Liver (tissue), 9 donors: ENCODE results near the gene ABCC8. TPM values are rescaled to one million over a fixed set of nuclear protein-coding genes. Genes with fewer than 3 reads are reported as not detected.

Experiments
- DNase-seq: peaks from one replicate; pipeline ENCODE4 v3.0.0-alpha.2; 2017; ENCODE audit warnings: low spot score
- H3K27ac ChIP-seq, 2 donors: one replicate each; pipeline ENCODE4 v1.7.0; 2013; ENCODE audit warnings: inconsistent platforms in 2 of 2, low read length in 2 of 2, control low read depth in 1 of 2, low read depth in 1 of 2, mild to moderate bottlenecking in 1 of 2
- H3K27me3 ChIP-seq, 4 donors: one replicate each; pipeline versions ENCODE4 v1.6.1 to v1.7.0; 2013; ENCODE audit warnings: low read length in 3 of 4, inconsistent platforms in 1 of 4, mild to moderate bottlenecking in 1 of 4, moderate library complexity in 1 of 4; ENCODE audit not compliant: control insufficient read depth in 4 of 4, insufficient read depth in 4 of 4
- H3K36me3 ChIP-seq, 4 donors: one replicate each; pipeline versions ENCODE4 v1.6.1 to v1.7.0; 2013; ENCODE audit warnings: low read length in 3 of 4, mild to moderate bottlenecking in 3 of 4, low read depth in 1 of 4, moderate library complexity in 1 of 4; ENCODE audit not compliant: control insufficient read depth in 4 of 4, insufficient read depth in 3 of 4
- H3K4me1 ChIP-seq, 4 donors: one replicate each; pipeline versions ENCODE4 v1.6.1 to v1.7.0; 2013; ENCODE audit warnings: low read length in 3 of 4, mild to moderate bottlenecking in 3 of 4, moderate library complexity in 1 of 4; ENCODE audit not compliant: control insufficient read depth in 4 of 4, insufficient read depth in 4 of 4
- H3K4me3 ChIP-seq, 3 donors: one replicate each; pipeline versions ENCODE4 v1.6.1 to v1.7.0; 2013; ENCODE audit warnings: low read length in 3 of 3, control low read depth in 1 of 3, low read depth in 1 of 3, mild to moderate bottlenecking in 1 of 3
- H3K9ac ChIP-seq, 2 donors: one replicate each; pipeline ENCODE4 v1.7.0; 2013; ENCODE audit warnings: low read length in 2 of 2, mild to moderate bottlenecking in 2 of 2, moderate library complexity in 2 of 2, control low read depth in 1 of 2, low read depth in 1 of 2
- H3K9me3 ChIP-seq, 4 donors: one replicate each; pipeline versions ENCODE4 v1.6.1 to v1.7.0; 2013; ENCODE audit warnings: low read length in 3 of 4; ENCODE audit not compliant: control insufficient read depth in 4 of 4
- ATF3 ChIP-seq: IDR thresholded peaks from 2 replicates; pipeline ENCODE4 v1.6.1; 2016; ENCODE audit warnings: antibody characterized with exemption
- CTCF ChIP-seq: fragments of 150-350 bp; IDR thresholded peaks from 2 replicates; pipeline ENCODE4 v1.5.1; 2017; ENCODE audit warnings: improper control_type of control experiment, low read depth, low read length; ENCODE audit not compliant: missing input control
- EGR1 ChIP-seq, 2 donors: IDR thresholded peaks; 2 replicates each; pipeline ENCODE4 v1.6.1; 2016 to 2018; ENCODE audit warnings: antibody characterized with exemption in 2 of 2, low read depth in 2 of 2
- FOXA1 ChIP-seq: IDR thresholded peaks from 2 replicates; pipeline ENCODE4 v1.6.1; 2016; ENCODE audit warnings: antibody characterized with exemption
- FOXA2 ChIP-seq: IDR thresholded peaks from 2 replicates; pipeline ENCODE4 v1.6.1; 2016; ENCODE audit warnings: antibody characterized with exemption
- GABPA ChIP-seq, 2 donors: IDR thresholded peaks in 1 of 2; conservative IDR thresholded peaks in 1 of 2; 2 replicates each; pipeline ENCODE4 v1.6.1; 2016; ENCODE audit warnings: antibody characterized with exemption in 2 of 2, mild to moderate bottlenecking in 1 of 2, moderate library complexity in 1 of 2
- HNF4A ChIP-seq, 2 donors: conservative IDR thresholded peaks; 2 replicates each; pipeline ENCODE4 v1.6.1; 2016; ENCODE audit warnings: antibody characterized with exemption in 2 of 2, mild to moderate bottlenecking in 2 of 2
- JUND ChIP-seq, 2 donors: IDR thresholded peaks; 2 replicates each; pipeline ENCODE4 v1.6.1; 2016; ENCODE audit warnings: antibody characterized with exemption in 2 of 2
- MAX ChIP-seq: IDR thresholded peaks from 2 replicates; pipeline ENCODE4 v1.6.1; 2016; ENCODE audit warnings: antibody characterized with exemption
- NR2F2 ChIP-seq: IDR thresholded peaks from 2 replicates; pipeline ENCODE4 v1.6.1; 2016; ENCODE audit warnings: antibody characterized with exemption
- RAD21 ChIP-seq, 2 donors: IDR thresholded peaks; 2 replicates each; pipeline ENCODE4 v1.6.1; 2016; ENCODE audit warnings: antibody characterized with exemption in 2 of 2, mild to moderate bottlenecking in 2 of 2
- REST ChIP-seq: IDR thresholded peaks from 2 replicates; pipeline ENCODE4 v1.6.1; 2016; ENCODE audit warnings: antibody characterized with exemption, mild to moderate bottlenecking
- RXRA ChIP-seq, 2 donors: IDR thresholded peaks; 2 replicates each; pipeline ENCODE4 v1.6.1; 2017 to 2018; ENCODE audit warnings: antibody characterized with exemption in 2 of 2, mild to moderate bottlenecking in 1 of 2
- SP1 ChIP-seq: IDR thresholded peaks from 2 replicates; pipeline ENCODE4 v1.6.1; 2018; ENCODE audit warnings: antibody characterized with exemption, mild to moderate bottlenecking
- TAF1 ChIP-seq: conservative IDR thresholded peaks from 2 replicates; pipeline ENCODE4 v1.6.1; 2016; ENCODE audit warnings: antibody characterized with exemption, mild to moderate bottlenecking
- YY1 ChIP-seq: IDR thresholded peaks from 2 replicates; pipeline ENCODE4 v1.6.1; 2016; ENCODE audit warnings: antibody characterized with exemption, mild to moderate bottlenecking
- WGBS: extraction: QIAGEN DNeasy Blood & Tissue Kit; methylation state at CpG from one replicate; pipeline ENCODE4 v1.1.7; 2013; 5-methylcytosine and 5-hydroxymethylcytosine counted together
- polyA plus RNA-seq, 2 donors: library from polyadenylated mRNA; stranded (reverse) in 1 of 2; unstranded in 1 of 2; fragments of 200-250 nt in 1 of 2; fragments of >200 nt in 1 of 2; fragmentation: Nextera tagmentation in 1 of 2; extraction: Ambion mirVana in 1 of 2; gene quantifications; one replicate each; pipeline versions ENCODE4 v1.2.1 to v1.2.3, GENCODE V29; 2013 to 2015
- total RNA-seq, 2 donors: library from RNA; depleted of rRNA; stranded (reverse); fragments of >200 nt; gene quantifications; one replicate each; pipeline ENCODE4 v1.2.3, GENCODE V29; 2014
- donor health status: healthy.
- donor health status: healthy.
- donor health status: healthy.
- donor health status: healthy.
- donor health status: healthy.

ABCC8 gene
- total and polyA plus RNA-seq, 4 donors = 0.16 to 0.25 TPM; not detected in 2

- H3K4me3 ChIP-seq = no peak overlapping the region
- no peaks in the 10 kb centered on the region for H3K36me3 ChIP-seq
- WGBS = 75% methylated on average over 1 of the region's 1 CpG
- no peaks in the 10 kb centered on the region for H3K27me3 ChIP-seq
- peaks cover 0 to under 1% (median 0%) of the 10 kb centered on the region in 4 donors for H3K9me3 ChIP-seq
- H3K4me1 ChIP-seq = no peaks in the 10 kb centered on the region
- no peak for TF ChIP-seq FOXA1
- no peak for TF ChIP-seq FOXA2
- no peak for TF ChIP-seq YY1
- TF ChIP-seq ATF3 = no peak
- TF ChIP-seq RXRA (IDR thresholded peaks at IDR 0.05) = no peak
- TF ChIP-seq HNF4A (conservative IDR thresholded peaks at IDR 0.05) = no peak
- TF ChIP-seq CTCF = no peak
- TF ChIP-seq NR2F2 = no peak
- TF ChIP-seq EGR1 (IDR thresholded peaks at IDR 0.05; ENCODE audit: low read depth in 2 of 2) = no peak
- no peak for TF ChIP-seq REST
- TF ChIP-seq GABPA (IDR thresholded peaks at IDR 0.05 in 1 of 2, conservative IDR thresholded peaks at IDR 0.05 in 1 of 2) = no peak
- no peak for TF ChIP-seq SP1
- TF ChIP-seq JUND (IDR thresholded peaks at IDR 0.05) = no peak
- no peak for TF ChIP-seq RAD21 (IDR thresholded peaks at IDR 0.05)
- no peak for TF ChIP-seq TAF1
- no peak overlapping the region for H3K9ac ChIP-seq
- DNase-seq = no peak
- no peak overlapping the region for H3K27ac ChIP-seq
These were observed 11.9 kb upstream of the ABCC8 start for GRCh38 chr11:17488563-17488962.

- Histone ChIP-seq H3K4me3 (no peak overlapping the region), H3K27me3 (no peaks in the 10 kb centered on the region), H3K4me1 (no peaks in the 10 kb centered on the region), H3K9me3 (peaks cover 0 to 2% (median 0%) of the 10 kb centered on the region in 4 donors), H3K27ac (no peak overlapping the region), H3K9ac (no peak overlapping the region), H3K36me3 (no peaks in the 10 kb centered on the region)
- WGBS = 76% methylated on average over 5 of the region's 5 CpGs
- TF ChIP-seq REST (no peak), GABPA (IDR thresholded peaks at IDR 0.05 in 1 of 2, conservative IDR thresholded peaks at IDR 0.05 in 1 of 2) (no peak), FOXA2 (no peak), FOXA1 (no peak), EGR1 (IDR thresholded peaks at IDR 0.05; ENCODE audit: low read depth in 2 of 2) (no peak), YY1 (no peak), ATF3 (no peak), MAX (no peak), NR2F2 (no peak), RAD21 (IDR thresholded peaks at IDR 0.05) (no peak)
- DNase-seq = no peak
These were observed 10.0 kb upstream of the ABCC8 start for GRCh38 chr11:17486646-17487045.
